DMS53 treated with DMSO at 0.1 percent for 48 hours (cell line): ENCODE measurements around the gene TRIM24.

Experiments
- DNase-seq: peaks from one replicate; lab custom pipeline; 2025; ENCODE audit not compliant: unreplicated experiment; lab: John Stamatoyannopoulos, UW

The TRIM24 gene

DNA sequence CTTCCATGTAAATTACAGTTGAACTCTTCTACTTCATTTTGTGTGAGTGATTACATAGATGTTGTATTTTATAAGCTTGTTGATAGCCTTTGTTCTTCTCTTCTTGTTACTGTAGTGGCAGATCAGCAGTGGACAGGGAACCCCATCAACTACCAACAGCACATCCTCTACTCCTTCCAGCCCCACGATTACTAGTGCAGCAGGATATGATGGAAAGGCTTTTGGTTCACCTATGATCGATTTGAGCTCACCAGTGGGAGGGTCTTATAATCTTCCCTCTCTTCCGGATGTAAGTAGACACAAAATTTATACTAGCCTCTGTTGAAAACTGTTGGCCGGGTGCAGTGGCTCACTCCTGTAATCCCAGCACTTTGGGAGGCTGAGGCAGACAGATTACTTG lies 110.7 kb downstream of the TRIM24 start:
- no peak for DNase-seq

DNA sequence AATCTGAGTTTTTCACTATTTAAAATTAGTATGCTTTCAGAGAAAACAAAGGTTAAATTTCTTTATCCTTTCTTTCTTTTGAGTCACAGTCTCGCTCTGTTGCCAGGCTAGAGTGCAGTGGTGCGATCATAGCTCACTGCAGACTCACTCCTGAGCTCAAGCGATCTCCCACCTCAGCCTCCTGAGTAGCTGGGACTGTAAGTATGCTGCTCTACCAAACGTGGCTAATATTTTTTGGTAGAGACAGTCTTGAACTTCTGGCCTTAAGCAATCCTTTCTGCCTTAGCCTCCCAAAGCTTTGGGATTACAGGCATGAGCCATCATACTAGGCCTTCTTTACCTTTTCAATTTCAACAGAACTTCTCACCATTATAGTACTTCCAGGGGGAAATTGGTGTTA lies 113.7 kb downstream of the TRIM24 start:
- no peak for DNase-seq

DNA sequence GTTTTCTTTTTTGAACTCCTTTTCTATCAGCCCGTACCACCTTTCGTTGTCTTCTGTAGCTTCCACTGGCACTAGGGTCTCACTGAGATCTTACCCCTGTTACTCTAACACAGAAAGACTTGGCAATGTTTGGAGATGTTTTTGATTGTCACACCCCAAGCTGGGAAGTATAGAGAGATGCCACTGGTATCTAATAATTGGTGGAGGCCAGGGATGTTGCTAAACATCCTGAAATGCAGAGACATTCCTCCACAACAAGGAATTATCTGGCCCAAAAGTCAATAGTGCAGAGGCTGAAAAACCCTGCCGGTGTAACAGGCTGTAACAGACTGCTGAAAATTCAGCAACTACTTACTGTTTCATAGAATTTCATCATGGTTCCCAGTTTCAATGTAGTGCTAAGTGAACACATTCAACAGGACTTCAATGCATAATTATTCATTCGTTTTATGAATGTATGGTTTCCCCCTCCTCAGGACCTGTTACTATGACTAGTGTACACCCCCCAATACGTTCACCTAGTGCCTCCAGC lies 115.9 kb downstream of the TRIM24 start:
- DNase-seq = no peak

GRCh38 chr7:138579136-138579535 lies 119.1 kb downstream of the TRIM24 start:
- DNase-seq = no peak

DNA sequence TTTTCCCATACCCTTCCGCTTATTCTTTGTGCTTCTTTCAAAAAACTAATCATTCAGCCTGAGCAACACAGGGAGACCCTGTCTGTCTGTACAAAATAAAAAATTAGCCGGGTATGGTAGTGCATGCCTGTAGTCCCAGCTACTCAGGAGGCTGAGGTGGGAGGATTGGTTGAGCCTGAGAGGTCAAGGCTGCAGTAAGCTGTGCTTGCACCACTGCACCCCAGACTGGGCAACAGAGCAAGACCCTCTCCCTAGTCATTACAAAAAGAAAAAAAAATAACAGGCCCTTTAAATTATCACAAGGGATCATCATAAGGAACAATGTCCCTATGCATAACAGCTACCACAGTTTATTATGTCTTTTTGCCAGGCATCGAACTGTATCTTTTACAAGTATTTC lies 119.6 kb downstream of the TRIM24 start:
- DNase-seq = no peak

DNA sequence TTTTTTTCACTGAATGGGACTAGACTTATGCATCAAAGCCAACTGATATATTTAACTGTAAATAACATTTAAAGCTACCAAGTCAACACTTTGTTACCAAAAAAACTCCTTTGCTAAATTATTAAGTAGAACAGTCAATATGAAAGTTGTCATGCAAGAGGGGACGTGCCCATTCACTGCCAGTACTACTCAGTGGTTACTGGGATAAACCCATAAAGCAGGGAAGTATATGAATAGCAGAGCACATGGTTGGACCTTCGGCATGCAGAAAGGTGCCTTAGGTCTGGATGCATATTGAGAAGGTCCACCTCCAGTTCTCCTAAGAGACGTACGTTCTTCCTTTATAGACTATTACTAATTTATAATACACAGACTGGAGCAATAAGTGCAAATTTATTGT lies 121.0 kb downstream of the TRIM24 start:
- no peak for DNase-seq

DNA sequence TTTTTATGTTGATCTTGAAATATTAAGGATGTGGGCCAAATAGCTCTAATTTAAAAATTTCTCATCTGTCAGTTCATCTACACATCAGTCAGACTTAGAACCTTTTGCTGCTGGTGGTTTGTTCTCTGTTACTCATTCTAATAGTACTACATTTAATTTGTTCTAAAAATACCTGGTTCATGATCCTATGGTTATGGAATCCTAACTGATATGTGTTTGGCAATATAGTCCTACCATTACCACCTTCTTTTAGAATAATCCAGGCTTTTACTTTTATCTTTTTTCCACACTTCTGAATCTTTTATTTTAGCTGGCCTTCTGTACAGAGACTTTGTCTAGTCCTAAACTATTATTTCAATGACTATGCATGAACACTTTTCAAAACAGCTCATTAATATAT lies 124.2 kb downstream of the TRIM24 start:
- no peak for DNase-seq

DNA sequence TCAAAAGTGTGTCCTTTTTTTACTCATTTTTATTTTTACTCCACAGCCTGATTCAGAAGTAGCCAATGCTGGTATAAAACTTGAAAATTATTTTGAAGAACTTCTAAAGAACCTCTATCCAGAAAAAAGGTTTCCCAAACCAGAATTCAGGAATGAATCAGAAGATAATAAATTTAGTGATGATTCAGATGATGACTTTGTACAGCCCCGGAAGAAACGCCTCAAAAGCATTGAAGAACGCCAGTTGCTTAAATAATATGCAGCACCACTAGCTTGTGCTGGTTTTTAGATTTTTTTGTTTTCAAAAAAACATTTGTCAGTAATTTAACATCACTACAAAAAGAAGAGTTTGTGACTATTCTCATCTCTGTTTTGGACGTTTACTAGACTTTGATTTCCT lies 124.6 kb downstream of the TRIM24 start:
- DNase-seq = no peak

DNA sequence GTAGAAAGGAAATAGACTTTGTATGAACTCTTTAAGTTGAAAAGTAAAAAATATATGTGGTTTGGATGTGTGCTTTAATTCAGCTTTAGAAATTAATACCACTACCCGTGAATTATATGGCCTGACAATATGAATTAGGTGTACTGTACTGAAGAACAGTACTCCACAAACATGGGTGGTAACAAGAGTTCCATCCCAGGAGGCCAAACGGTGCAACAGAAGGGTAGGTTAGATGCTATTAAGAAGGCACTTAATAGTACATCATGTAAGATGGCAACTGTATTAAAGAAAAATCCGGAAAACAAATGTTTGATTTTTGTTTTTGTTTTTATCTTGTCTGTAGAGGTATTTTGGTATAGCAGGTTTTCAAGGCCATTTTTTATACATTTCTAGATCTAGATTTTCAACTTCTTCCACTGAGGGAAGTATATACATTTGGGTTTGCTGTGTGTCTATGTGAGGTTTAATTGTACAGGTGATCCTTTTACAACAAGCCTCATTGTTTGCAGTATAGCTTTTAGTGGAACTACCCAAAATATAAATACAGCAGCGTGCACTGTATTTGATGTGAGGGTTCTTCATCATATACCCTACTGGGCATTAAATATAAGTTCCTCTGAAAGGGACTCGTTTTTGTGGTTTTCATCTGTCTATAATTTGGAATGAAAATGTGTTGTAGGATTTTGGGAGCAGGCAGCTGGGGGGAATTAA lies 125.4 kb downstream of the TRIM24 start:
- DNase-seq = no peak

- DNase-seq = peak; percentile 12
These were observed 127.4 kb downstream of the TRIM24 start for GRCh38 chr7:138587485-138587884.

DNA sequence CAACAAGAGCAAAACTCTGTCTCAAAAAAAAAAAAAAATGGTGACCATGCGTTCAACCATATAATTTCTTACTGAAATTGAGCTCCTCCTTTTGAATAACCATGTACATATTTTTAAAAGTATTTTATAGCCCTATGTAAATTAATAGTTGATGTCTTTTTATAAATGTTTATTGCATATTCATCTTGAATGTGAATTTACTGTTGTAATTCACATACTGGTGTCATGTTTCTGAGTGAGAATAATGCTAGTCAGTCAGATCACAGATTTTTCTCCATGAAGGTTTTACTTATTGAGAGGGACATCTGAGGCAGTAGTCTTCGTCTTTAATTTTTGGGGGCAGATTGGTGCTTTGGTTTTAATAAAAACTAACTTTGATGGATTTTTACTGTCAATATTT lies 128.9 kb downstream of the TRIM24 start:
- no peak for DNase-seq

DNA sequence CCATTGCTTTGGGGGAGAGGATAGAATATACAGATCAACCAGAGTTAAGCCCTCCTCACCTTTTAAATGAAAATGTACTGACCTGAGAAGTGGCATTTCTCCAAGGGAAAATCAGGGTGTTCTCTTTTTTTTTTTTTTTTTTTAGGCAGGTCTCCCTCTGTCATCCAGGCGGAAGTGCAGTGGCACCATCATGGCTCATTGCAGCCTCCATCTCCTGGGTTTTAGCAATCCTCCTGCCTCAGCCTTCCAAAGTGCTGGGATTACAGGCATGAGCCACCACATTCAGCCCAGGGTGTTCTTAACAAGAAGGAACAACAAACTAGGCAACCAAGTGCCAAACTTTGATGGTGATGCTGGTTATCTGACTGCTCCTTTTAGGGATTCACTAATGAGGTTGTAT lies 130.1 kb downstream of the TRIM24 start:
- DNase-seq = no peak

GRCh38 chr7:138595454-138595853 lies 135.4 kb downstream of the TRIM24 start:
- DNase-seq = no peak

- DNase-seq = no peak
These were observed 142.4 kb downstream of the TRIM24 start for GRCh38 chr7:138602451-138602850.

DNA sequence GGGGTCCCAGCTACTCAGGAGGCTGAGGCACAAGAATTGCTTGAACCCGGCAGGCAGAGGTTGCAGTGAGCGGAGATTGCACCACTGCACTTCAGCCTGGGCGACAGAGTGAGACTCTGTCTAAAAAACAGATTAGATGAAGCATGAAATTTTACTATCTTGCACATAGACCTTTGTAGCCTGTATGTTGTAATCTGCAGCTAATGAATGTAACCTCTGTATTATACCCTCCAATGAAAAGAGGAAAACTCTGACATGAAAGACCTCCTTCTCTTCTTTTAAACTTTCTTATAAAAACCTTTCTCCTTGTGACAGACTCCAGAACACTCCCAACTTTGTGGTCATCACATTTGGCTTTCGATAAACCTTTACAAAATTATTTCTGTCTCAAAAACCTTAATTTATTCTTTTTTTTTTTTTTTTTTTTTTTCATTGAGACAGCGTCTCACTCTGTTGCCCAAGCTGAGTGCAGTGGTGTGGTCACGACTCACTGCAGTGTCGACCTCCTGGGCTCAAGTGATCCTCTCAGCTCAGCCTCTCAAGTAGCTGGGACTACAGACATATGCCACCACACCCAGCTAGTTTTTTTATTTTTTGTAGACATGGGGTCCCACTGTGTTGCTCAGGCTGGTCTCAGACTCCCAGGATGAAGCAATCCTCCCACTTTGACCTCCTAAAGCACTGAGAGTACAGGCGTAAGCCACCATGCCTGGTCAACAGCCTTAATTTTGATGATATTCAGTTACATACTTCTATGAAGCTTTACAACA lies 143.7 kb downstream of the TRIM24 start:
- DNase-seq = no peak

DNA sequence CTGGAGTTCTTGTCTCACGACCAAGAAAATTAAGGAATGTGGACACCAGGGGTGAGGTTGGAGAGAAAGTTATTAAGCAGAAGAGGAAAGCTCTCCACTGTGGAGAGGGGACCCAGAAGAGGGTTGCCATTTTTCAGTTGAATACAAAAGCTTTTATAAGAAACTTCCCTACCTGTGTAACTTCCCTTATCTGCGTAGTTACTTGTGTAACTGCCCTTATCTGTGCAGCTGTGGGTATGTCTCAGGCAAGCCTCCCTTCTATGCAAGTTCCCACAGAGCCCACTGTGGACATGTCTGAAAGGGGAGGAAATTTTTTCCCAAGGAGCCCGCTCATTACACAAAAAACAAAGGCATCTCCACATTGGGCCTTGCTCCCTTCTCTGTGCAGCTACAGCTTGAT lies 146.2 kb downstream of the TRIM24 start:
- no peak for DNase-seq

- DNase-seq = no peak
These were observed 147.4 kb downstream of the TRIM24 start for GRCh38 chr7:138607216-138608126.

DNA sequence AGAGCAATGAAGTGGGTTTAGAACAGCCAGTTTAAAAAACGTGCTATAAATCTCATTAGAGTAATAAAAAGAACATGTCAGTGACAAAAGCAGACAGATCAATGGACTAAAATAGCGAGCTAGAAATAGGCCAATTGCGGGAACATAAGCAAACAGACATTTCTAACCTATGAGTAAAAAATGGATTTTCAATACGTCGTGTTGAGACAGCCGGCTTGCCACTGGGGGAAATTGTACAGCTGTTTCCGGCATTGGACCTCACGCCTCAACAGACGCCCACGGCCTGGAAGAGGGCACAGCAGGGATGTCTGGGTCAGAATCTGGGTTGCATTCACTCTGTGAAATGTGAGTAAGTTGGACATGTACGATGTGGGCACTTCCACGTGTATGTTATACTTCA lies 148.2 kb downstream of the TRIM24 start:
- DNase-seq = no peak

- no peak for DNase-seq
These were observed 150.7 kb downstream of the TRIM24 start for GRCh38 chr7:138610671-138611170.

DNA sequence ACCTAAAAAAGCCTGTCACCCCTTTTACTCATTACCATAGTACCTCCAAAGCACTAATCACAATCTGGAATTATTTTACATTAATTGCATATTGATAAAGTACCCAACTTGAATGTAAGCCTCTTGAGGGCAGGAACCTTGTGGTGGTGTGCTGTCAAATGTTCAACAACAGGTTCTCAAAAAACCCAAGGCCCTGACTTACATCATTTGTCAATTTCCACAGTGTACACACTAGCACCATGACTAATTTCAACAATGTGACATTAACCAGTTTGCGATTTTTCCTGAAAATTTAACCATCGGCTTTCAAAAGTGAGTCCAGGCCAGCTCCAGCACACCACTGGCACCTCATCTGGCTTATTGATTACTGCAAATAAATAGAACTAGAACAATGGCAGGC lies 153.6 kb downstream of the TRIM24 start:
- DNase-seq = peak; percentile 50

- DNase-seq = no peak
These were observed 156.0 kb downstream of the TRIM24 start for GRCh38 chr7:138616085-138616484.
